PC-3 (cell line): Measurements from ENCODE around the gene PLPPR5.

Experiments
- EZH2 ChIP-seq: fragments of 300-600 bp; sonication (generic); IDR thresholded peaks from one replicate; pipeline ENCODE4 v1.6.1; 2017; ENCODE audit warnings: antibody characterized with exemption, mild to moderate bottlenecking, low read length; ENCODE audit not compliant: unreplicated experiment
- EZH2phosphoT487 ChIP-seq: fragments of 300-600 bp; sonication (generic); IDR thresholded peaks from 2 replicates; pipeline ENCODE4 v1.6.1; 2018; ENCODE audit warnings: mild to moderate bottlenecking, antibody characterized with exemption, low read length, borderline replicate concordance
- TF ChIP-seq, protein P1 (sequence below): fragments of 300-600 bp; sonication (generic); conservative IDR thresholded peaks from 2 replicates; pipeline ENCODE4 v1.5.1; 2017; ENCODE audit warnings: antibody characterized with exemption, low read depth, mild to moderate bottlenecking, low read length

DNA sequence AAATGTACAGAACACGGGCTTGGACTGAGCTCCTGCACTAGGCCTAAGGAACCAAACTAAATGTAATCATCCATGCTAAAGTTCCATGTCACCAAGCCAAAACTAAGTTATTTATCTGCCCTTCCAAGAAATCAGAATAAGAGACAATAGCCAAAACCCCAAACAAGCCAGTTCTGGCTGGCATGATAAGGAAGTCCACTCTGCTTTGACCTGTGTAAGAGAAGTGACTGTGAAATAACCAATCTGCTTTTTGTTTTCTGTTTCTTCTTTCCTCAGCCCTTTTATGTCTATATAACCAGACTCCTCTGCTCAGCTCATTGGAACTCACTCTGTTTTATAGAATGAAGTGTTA, 15.1 kb downstream of the PLPPR5 start:
- TF ChIP-seq, protein P1, sequence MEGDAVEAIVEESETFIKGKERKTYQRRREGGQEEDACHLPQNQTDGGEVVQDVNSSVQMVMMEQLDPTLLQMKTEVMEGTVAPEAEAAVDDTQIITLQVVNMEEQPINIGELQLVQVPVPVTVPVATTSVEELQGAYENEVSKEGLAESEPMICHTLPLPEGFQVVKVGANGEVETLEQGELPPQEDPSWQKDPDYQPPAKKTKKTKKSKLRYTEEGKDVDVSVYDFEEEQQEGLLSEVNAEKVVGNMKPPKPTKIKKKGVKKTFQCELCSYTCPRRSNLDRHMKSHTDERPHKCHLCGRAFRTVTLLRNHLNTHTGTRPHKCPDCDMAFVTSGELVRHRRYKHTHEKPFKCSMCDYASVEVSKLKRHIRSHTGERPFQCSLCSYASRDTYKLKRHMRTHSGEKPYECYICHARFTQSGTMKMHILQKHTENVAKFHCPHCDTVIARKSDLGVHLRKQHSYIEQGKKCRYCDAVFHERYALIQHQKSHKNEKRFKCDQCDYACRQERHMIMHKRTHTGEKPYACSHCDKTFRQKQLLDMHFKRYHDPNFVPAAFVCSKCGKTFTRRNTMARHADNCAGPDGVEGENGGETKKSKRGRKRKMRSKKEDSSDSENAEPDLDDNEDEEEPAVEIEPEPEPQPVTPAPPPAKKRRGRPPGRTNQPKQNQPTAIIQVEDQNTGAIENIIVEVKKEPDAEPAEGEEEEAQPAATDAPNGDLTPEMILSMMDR = no peak
- TF ChIP-seq EZH2 (no peak), EZH2phosphoT487 (no peak)
